Measurements from ENCODE around the gene ZMYND10. TPM values are rescaled to one million over a fixed set of nuclear protein-coding genes. Genes with fewer than 3 reads are reported as not detected.

Gene ZMYND10
- total and polyA plus RNA-seq, 9 of the 15 experiments (the other 6 are each of a cell fraction or from before 2014, with no cell fraction given), result 0.20 to 2.8 (median 0.70) TPM

DNA sequence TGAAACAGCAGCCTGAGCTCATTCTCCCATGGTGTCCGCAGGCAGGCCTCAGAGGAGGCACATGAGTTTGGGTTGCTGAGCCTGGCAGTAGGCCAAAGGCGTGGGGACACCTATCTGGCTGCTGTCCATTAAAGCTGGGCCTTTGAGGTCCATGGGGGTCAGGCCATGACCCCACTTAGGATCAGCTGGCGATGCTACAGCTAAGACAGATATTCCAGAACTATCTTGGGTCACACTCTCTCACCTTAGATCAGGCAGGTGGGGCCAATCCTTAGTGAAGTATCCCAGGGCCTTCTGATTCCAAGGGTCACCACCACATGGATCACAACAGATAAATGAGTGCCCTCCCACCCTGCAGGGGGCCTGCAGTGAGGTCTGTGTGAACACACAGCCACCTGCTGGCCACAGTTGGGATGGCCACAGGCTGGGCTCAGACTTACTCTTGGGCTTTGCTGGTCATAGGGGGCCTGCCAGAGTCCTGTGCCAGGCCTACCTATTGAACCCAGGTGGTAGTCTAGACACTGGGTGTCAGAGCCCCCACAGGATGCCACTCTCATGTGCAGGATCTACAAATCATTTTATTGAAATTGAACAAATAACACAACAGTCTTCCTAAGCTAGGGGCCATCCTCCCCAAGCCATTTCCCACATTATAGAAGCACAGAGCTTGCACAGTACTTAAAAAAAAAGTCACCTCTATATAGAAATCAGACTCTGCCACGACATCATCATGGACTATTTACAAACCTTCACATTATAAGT, 21.0 kb downstream of the ZMYND10 start (continued):
- TF ChIP-seq SMC3 (conservative IDR thresholded peaks at IDR 0.05; ENCODE audit: insufficient read depth, low read depth, low read length) (peak; percentile 55), NR2C2 (CRISPR knock-in tag; IDR thresholded peaks at IDR 0.05) (no peak), NR2C2 (tag; IDR thresholded peaks at IDR 0.05) (peak; percentile 64; the same call in 1 of the 2 replicates), TCF3 (CRISPR knock-in tag; IDR thresholded peaks at IDR 0.05) (peak; percentile 22; the same call in 1 of the 2 replicates), CBFA2T2 (conservative IDR thresholded peaks at IDR 0.05) (0 out of 2 replicates have a peak, but pooled peaks have one; percentile 9), DACH1 (IDR thresholded peaks at IDR 0.05; ENCODE audit: partially characterized antibody) (peak; percentile 77), EGR1 (conservative IDR thresholded peaks at IDR 0.05) (0 out of 2 replicates have a peak, but pooled peaks have one; percentile 7), MAZ (CRISPR knock-in tag; conservative IDR thresholded peaks at IDR 0.05 in 1 of 2, IDR thresholded peaks at IDR 0.05 in 1 of 2) (peak; percentile 32 to 73; a peak in 3 of 4 replicates), FOXA3 (CRISPR knock-in tag; conservative IDR thresholded peaks at IDR 0.05 in 1 of 2, IDR thresholded peaks at IDR 0.05 in 1 of 2) (0 out of 4 replicates have a peak, but pooled peaks of 1 of the 2 experiments have one; percentile 30)
- TF ChIP-seq, protein P1, sequence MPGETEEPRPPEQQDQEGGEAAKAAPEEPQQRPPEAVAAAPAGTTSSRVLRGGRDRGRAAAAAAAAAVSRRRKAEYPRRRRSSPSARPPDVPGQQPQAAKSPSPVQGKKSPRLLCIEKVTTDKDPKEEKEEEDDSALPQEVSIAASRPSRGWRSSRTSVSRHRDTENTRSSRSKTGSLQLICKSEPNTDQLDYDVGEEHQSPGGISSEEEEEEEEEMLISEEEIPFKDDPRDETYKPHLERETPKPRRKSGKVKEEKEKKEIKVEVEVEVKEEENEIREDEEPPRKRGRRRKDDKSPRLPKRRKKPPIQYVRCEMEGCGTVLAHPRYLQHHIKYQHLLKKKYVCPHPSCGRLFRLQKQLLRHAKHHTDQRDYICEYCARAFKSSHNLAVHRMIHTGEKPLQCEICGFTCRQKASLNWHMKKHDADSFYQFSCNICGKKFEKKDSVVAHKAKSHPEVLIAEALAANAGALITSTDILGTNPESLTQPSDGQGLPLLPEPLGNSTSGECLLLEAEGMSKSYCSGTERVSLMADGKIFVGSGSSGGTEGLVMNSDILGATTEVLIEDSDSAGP (CRISPR knock-in tag; IDR thresholded peaks at IDR 0.05), result no peak
- TF ChIP-seq, protein P2, sequence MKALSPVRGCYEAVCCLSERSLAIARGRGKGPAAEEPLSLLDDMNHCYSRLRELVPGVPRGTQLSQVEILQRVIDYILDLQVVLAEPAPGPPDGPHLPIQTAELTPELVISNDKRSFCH (CRISPR knock-in tag; IDR thresholded peaks at IDR 0.05), result no peak
- TF ChIP-seq, protein P2 (tag; IDR thresholded peaks at IDR 0.05), result peak; percentile 70; the same call in 1 of the 2 replicates
- TF ChIP-seq, protein P3, sequence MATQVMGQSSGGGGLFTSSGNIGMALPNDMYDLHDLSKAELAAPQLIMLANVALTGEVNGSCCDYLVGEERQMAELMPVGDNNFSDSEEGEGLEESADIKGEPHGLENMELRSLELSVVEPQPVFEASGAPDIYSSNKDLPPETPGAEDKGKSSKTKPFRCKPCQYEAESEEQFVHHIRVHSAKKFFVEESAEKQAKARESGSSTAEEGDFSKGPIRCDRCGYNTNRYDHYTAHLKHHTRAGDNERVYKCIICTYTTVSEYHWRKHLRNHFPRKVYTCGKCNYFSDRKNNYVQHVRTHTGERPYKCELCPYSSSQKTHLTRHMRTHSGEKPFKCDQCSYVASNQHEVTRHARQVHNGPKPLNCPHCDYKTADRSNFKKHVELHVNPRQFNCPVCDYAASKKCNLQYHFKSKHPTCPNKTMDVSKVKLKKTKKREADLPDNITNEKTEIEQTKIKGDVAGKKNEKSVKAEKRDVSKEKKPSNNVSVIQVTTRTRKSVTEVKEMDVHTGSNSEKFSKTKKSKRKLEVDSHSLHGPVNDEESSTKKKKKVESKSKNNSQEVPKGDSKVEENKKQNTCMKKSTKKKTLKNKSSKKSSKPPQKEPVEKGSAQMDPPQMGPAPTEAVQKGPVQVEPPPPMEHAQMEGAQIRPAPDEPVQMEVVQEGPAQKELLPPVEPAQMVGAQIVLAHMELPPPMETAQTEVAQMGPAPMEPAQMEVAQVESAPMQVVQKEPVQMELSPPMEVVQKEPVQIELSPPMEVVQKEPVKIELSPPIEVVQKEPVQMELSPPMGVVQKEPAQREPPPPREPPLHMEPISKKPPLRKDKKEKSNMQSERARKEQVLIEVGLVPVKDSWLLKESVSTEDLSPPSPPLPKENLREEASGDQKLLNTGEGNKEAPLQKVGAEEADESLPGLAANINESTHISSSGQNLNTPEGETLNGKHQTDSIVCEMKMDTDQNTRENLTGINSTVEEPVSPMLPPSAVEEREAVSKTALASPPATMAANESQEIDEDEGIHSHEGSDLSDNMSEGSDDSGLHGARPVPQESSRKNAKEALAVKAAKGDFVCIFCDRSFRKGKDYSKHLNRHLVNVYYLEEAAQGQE (IDR thresholded peaks at IDR 0.05; ENCODE audit: borderline replicate concordance), result peak; percentile 75
- TF ChIP-seq, protein P3 (CRISPR knock-in tag; IDR thresholded peaks at IDR 0.05; ENCODE audit: low read depth), result no peak
- TF ChIP-seq, protein P4, sequence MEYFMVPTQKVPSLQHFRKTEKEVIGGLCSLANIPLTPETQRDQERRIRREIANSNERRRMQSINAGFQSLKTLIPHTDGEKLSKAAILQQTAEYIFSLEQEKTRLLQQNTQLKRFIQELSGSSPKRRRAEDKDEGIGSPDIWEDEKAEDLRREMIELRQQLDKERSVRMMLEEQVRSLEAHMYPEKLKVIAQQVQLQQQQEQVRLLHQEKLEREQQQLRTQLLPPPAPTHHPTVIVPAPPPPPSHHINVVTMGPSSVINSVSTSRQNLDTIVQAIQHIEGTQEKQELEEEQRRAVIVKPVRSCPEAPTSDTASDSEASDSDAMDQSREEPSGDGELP (CRISPR knock-in tag; IDR thresholded peaks at IDR 0.05; ENCODE audit: borderline replicate concordance), result peak; percentile 91

Data from K562 (cell line).